NCI-H226 (cell line): ENCODE measurements around the gene SIMC1.

Experiments
- DNase-seq: peaks from one replicate; pipeline ENCODE4 v3.0.0-alpha.2; 2015

SIMC1 gene

DNA sequence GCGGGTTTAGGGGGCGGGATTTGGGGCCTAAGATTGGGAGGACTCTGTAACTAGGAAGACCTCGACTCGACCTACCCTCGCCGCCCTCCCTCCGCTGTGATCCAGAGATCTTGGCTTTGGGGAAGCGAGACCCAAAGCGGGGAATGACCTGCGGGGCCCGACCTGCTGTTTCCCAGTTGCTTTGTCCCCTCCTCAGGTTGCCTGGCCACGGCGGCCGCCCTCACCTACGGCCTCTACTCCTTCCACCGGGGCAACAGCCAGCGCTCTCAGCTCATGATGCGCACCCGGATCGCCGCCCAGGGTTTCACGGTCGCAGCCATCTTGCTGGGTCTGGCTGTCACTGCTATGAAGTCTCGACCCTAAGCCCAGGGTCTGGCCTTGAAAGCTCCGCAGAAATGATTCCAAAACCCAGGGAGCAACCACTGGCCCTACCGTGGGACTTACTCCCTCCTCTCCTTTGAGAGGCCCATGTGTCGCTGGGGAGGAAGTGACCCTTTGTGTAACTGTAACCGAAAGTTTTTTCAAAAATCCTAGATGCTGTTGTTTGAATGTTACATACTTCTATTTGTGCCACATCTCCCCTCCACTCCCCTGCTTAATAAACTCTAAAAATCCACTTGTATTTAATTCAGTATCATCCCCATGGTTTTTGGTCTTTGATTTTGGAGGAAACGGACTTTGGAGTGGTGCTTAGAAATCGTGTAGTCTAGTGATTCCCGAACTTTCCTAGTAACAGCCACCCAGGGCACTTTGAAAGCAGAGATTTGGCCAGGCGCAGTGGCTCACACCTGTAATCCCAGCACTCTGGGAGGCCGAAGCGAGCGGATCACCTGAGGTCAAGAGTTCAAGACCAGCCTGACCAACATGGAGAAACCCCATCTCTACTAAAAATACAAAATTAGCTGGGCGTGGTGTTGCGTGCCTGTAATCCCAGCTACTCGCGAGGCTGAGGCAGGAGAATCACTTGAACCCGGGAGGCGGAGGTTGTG, 151.2 kb downstream of the SIMC1 start:
- DNase-seq, result no peak

DNA sequence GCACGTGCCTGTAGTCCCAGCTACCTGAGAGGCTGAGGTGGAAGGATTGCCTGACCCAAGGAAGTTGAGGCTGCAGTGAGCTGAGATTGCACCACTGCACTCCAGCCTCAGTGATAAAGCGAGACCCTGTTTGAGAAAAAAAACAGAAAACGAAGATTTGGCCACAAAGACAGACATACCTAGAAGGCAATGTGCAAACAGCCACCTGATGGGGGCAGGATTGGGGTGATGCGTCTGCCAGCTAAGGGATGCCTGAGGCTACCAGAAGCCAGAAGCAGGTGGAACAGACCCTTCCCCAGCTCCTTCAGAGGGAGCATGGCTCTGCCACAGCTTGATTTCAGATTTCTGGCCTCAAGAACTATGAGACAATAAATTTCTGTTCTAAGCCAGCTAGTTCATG, 153.3 kb downstream of the SIMC1 start:
- no peak for DNase-seq

DNA sequence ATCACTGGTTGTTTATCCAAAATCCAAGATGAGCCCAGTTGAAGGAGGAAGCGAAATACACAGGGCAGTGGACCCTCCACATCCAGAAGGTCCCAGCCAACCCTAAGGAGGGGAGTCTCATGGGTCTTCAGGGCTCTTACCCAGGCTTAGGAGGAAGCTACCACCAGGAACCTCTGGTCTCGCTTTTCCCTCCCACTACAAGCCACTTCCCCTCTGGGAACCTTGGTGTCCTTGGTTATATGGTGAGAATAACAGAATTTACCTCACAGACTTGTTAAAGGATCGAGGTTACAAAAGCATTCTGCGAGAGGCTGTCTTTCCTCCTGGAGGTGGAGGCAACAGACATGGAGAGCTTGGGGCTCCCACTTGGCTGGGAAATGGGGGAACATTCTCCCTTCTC, 153.8 kb downstream of the SIMC1 start:
- DNase-seq, result no peak

DNA sequence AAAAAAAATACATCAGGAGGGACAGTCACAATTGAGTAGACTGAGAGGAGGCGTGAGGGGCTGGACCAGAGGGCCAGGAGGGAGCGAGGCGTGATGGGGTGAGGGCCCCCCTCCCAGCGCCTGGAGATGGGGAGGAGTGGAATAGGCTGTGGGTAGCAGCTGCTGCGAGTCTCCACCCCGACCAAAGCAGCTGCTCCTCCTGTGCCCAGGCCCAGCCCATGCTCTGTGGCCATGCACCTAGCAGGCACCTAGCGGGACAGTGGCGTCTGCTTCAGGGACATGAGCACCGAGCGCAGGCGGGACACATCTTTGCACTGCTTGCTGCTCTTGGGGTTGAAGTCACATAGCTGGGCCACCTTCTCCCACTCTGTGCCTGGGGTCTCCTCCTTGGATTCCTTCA, 154.3 kb downstream of the SIMC1 start:
- no peak for DNase-seq

DNA sequence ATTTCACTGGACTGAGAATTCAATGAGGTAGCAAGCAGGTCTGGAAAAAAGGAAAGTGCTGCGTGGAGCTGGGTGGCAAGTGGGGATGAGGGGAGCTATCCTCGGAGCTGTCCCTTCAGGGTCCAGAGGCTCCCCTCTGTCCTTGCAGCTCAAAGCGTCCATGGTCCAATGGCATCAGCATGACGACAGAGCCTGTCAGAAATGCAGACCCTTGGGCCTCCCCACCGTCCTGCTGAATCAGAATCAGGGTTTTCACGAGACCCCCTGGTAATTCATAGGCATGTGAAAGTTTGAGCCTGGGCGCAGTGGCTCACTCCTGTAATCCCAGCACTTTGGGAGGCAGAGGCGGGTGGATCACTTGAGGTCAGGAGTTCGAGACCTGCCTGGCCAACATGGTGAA, 155.9 kb downstream of the SIMC1 start:
- no peak for DNase-seq

DNA sequence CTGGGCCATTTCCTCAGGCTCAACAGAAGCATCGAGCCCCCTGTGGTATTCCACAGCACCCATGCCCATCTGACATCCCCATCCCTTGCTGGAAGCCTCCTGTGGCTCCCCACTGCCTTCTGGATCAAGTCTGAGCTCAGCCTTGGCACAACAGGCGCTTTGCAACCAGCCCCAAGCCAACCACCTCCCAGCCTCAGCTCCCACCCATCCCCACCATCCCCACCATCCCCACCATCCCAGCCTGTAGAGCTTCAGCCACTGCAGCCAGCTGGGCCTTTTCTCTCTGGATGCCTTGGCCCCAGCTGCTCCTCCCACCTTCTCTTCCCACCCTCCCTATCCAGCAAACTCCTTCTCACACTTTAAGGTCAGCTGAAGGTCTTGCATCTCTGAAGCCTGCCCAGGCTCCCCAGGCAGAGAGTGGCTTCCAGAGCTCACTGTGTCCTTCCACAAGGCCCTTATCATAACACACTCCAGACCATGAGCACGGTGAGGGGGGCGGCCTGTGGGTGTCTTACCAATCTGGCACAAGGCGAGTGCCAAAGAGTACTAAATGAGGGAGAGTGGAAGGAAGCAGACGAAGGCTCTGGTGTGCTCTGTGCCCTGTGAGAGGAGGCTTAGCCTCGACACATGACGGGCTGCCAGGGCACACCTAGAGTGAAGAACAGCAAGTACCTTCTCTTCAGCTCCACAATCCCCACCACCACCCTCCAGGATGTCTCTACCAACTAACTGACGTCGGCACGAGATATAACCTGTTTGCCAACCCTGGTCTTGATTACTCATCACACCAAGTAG, 156.9 kb downstream of the SIMC1 start:
- DNase-seq, result no peak
